ENCODE results near the gene DOK7. TPM values are rescaled to one million over a fixed set of nuclear protein-coding genes. Genes with fewer than 3 reads are reported as not detected.

DOK7 gene
- polyA plus RNA-seq, 1 donor (not counting 4 experiments of a cell fraction or from before 2014, with no cell fraction given), result 0.13 TPM

DNA sequence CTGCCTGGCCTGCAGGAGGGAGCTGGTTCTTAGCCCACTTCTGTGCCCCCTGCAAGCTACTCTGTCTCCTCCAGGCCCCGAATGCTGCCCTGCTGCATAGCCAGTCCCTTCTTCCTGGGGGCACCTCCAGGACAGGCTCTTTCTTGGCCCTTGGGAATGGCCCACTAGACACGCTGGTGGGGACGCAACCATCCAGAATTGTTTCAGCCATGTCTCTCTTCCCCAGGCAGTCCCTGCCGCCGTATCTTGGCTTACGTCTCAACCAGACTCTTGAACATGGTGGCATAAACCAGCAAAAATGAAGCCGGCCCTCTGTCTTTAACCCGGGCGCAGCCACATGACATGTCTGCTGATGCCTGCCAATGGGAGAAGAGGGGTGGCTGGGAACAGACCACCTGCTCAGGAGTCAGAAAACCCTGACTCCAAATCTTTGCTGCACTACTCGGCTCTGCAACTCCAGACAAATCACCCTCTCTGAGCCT, 60.1 kb downstream of the DOK7 start:
- H3K27ac ChIP-seq (ENCODE audit: control insufficient read depth, insufficient read depth, low read length), result no peak overlapping the region
- peaks cover 26 to 32% of the 10 kb centered on the region in 2 experiments for H3K36me3 ChIP-seq (ENCODE audit: control insufficient read depth in 2 of 2, extremely low read depth in 1 of 2, insufficient read depth in 2 of 2, low read length in 2 of 2)
- dilution Hi-C loops (cut with MboI; ENCODE audit: extremely low pct_ligation_motif_present, low sequenced_read_pairs), result no loop called here
- H3K27me3 ChIP-seq (ENCODE audit: control insufficient read depth, extremely low read depth, insufficient read depth, low read length), result no peaks in the 10 kb centered on the region
- H3K4me1 ChIP-seq (ENCODE audit: control insufficient read depth, extremely low read depth, insufficient read depth, low read length), result no peaks in the 10 kb centered on the region
- no peak overlapping the region for H3K4me2 ChIP-seq (ENCODE audit: control insufficient read depth, extremely low read depth, insufficient read depth, low read depth, low read length)
- H3K79me2 ChIP-seq (ENCODE audit: control insufficient read depth, insufficient read depth, low read length), result peaks cover 19% of the 10 kb centered on the region
- no peaks in the 10 kb centered on the region for H3K9me3 ChIP-seq (ENCODE audit: control insufficient read depth, low read depth, low read length)
- no peak overlapping the region for H2AFZ ChIP-seq (ENCODE audit: control insufficient read depth, low read length)
- H4K20me1 ChIP-seq (ENCODE audit: control insufficient read depth, extremely low read depth, insufficient read depth, low read length), result peaks cover 4% of the 10 kb centered on the region
- no peak for FAIRE-seq
- no peak overlapping the region for H3K4me3 ChIP-seq (ENCODE audit: control insufficient read depth in 2 of 3, extremely low read depth in 1 of 3, insufficient read depth in 2 of 3, low read depth in 1 of 3, low read length in 3 of 3)
- H3K9ac ChIP-seq (ENCODE audit: control insufficient read depth, extremely low read depth, insufficient read depth, low read length), result no peak overlapping the region
- no peaks in the 10 kb centered on the region for H3K9me1 ChIP-seq (ENCODE audit: control insufficient read depth, extremely low read depth, insufficient read depth, low read length)
- TF ChIP-seq EZH2 (IDR thresholded peaks at IDR 0.05; ENCODE audit: low read length), result no peak
- TF ChIP-seq, protein P1, sequence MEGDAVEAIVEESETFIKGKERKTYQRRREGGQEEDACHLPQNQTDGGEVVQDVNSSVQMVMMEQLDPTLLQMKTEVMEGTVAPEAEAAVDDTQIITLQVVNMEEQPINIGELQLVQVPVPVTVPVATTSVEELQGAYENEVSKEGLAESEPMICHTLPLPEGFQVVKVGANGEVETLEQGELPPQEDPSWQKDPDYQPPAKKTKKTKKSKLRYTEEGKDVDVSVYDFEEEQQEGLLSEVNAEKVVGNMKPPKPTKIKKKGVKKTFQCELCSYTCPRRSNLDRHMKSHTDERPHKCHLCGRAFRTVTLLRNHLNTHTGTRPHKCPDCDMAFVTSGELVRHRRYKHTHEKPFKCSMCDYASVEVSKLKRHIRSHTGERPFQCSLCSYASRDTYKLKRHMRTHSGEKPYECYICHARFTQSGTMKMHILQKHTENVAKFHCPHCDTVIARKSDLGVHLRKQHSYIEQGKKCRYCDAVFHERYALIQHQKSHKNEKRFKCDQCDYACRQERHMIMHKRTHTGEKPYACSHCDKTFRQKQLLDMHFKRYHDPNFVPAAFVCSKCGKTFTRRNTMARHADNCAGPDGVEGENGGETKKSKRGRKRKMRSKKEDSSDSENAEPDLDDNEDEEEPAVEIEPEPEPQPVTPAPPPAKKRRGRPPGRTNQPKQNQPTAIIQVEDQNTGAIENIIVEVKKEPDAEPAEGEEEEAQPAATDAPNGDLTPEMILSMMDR (optimal IDR thresholded peaks at IDR 0.05 in 1 of 3, IDR thresholded peaks at IDR 0.05 in 1 of 3, conservative IDR thresholded peaks at IDR 0.05 in 1 of 3; ENCODE audit: extremely low read depth in 1 of 3, insufficient read depth in 2 of 3, low read length in 3 of 3), result no peak
- DNase-seq (ENCODE audit: low read depth, low spot score), result no peak

DNA sequence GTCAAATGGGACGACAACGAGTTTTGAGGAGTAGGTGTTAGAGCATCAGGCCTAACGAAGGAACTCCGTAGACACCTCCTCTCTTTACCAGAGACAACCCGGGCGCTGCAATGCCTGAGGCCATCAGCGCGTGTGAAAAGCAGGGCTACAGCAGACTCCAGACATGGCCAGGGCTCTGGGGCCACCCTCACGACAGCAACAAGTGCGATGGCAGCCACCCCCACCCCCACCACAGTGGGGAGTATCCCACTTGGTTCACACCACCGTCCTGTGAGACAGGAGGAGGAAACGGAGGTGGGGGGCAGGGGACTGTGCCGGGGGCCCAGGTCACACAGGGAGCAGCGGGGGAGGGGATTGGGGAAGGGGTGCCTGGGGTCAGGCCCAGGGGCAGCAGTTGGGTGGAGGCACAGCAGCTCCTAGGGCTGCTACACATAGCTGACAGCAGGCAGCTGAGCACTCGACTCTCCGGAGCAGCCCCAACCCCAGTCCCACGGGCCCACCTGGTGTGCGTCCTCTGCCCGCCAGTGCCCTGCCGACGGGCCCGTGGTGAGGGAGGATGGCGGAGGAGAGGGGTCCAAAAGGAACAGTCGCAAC, 60.6 kb downstream of the DOK7 start:
- H3K9ac ChIP-seq (ENCODE audit: control insufficient read depth, extremely low read depth, insufficient read depth, low read length), result no peak overlapping the region
- H2AFZ ChIP-seq (ENCODE audit: control insufficient read depth, low read length), result no peak overlapping the region
- no peaks in the 10 kb centered on the region for H3K9me3 ChIP-seq (ENCODE audit: control insufficient read depth, low read depth, low read length)
- H3K27me3 ChIP-seq (ENCODE audit: control insufficient read depth, extremely low read depth, insufficient read depth, low read length), result no peaks in the 10 kb centered on the region
- FAIRE-seq (no peak), DNase-seq (ENCODE audit: low read depth, low spot score) (no peak)
- no peaks in the 10 kb centered on the region for H3K9me1 ChIP-seq (ENCODE audit: control insufficient read depth, extremely low read depth, insufficient read depth, low read length)
- TF ChIP-seq, protein P1 (optimal IDR thresholded peaks at IDR 0.05 in 1 of 3, IDR thresholded peaks at IDR 0.05 in 1 of 3, conservative IDR thresholded peaks at IDR 0.05 in 1 of 3; ENCODE audit: extremely low read depth in 1 of 3, insufficient read depth in 2 of 3, low read length in 3 of 3), result no peak
- no peak for TF ChIP-seq EZH2 (IDR thresholded peaks at IDR 0.05; ENCODE audit: low read length)
- no peak overlapping the region for H3K27ac ChIP-seq (ENCODE audit: control insufficient read depth, insufficient read depth, low read length)
- H3K4me1 ChIP-seq (ENCODE audit: control insufficient read depth, extremely low read depth, insufficient read depth, low read length), result no peaks in the 10 kb centered on the region
- H3K4me2 ChIP-seq (ENCODE audit: control insufficient read depth, extremely low read depth, insufficient read depth, low read depth, low read length), result no peak overlapping the region
- dilution Hi-C loops (cut with MboI; ENCODE audit: extremely low pct_ligation_motif_present, low sequenced_read_pairs), result no loop called here
- peaks cover 4% of the 10 kb centered on the region for H4K20me1 ChIP-seq (ENCODE audit: control insufficient read depth, extremely low read depth, insufficient read depth, low read length)
- H3K79me2 ChIP-seq (ENCODE audit: control insufficient read depth, insufficient read depth, low read length), result peaks cover 25% of the 10 kb centered on the region
- H3K36me3 ChIP-seq (ENCODE audit: control insufficient read depth in 2 of 2, extremely low read depth in 1 of 2, insufficient read depth in 2 of 2, low read length in 2 of 2), result peaks cover 26 to 34% of the 10 kb centered on the region in 2 experiments
- H3K4me3 ChIP-seq (ENCODE audit: control insufficient read depth in 2 of 3, extremely low read depth in 1 of 3, insufficient read depth in 2 of 3, low read depth in 1 of 3, low read length in 3 of 3), result no peak overlapping the region
